Brain pericyte (primary cell): ENCODE measurements around the gene UBXN10.

Experiments
- DNase-seq: peaks from one replicate; pipeline ENCODE4 v3.0.0-alpha.2; 2012; ENCODE audit warnings: low read depth, low spot score

Gene UBXN10

GRCh38 chr1:20185834-20186782 is at the start of gene UBXN10, which contains the start of gene PLA2G2C:
UBXN10 (plus strand) TSS chr1:20186096; CDS start chr1:20190562, 4,466 bp downstream.
PLA2G2C (minus strand) TSS chr1:20186518; CDS start chr1:20177363, 9,155 bp downstream.
- DNase-seq = no peak

GRCh38 chr1:20136249-20136648 is 49.6 kb upstream of the UBXN10 start:
- DNase-seq = no peak

- DNase-seq = no peak
Observed at GRCh38 chr1:20137055-20137454, 48.8 kb upstream of the UBXN10 start.

- no peak for DNase-seq
Observed at GRCh38 chr1:20137604-20138003, 48.3 kb upstream of the UBXN10 start.

- no peak for DNase-seq
Observed at GRCh38 chr1:20138346-20138745, 47.5 kb upstream of the UBXN10 start.

GRCh38 chr1:20138961-20139550 is 46.8 kb upstream of the UBXN10 start, which contains the start of gene PLA2G2F:
PLA2G2F (plus strand) TSS chr1:20139323; CDS start chr1:20139428, 105 bp downstream.
- DNase-seq = no peak

GRCh38 chr1:20139776-20140612 is 45.9 kb upstream of the UBXN10 start:
- DNase-seq = no peak

- no peak for DNase-seq
Observed at GRCh38 chr1:20141001-20141400, 44.9 kb upstream of the UBXN10 start.

- no peak for DNase-seq
Observed at GRCh38 chr1:20141466-20141865, 44.4 kb upstream of the UBXN10 start.

GRCh38 chr1:20142001-20142710 is 43.7 kb upstream of the UBXN10 start:
- no peak for DNase-seq

- no peak for DNase-seq
Observed at GRCh38 chr1:20143318-20143717, 42.6 kb upstream of the UBXN10 start.

- no peak for DNase-seq
Observed at GRCh38 chr1:20143734-20144565, 41.9 kb upstream of the UBXN10 start.

GRCh38 chr1:20147846-20148570 is 37.9 kb upstream of the UBXN10 start:
- no peak for DNase-seq

GRCh38 chr1:20148571-20149500 is 37.1 kb upstream of the UBXN10 start:
- DNase-seq = no peak

- DNase-seq = no peak
Observed at GRCh38 chr1:20149601-20150325, 36.1 kb upstream of the UBXN10 start.

GRCh38 chr1:20150326-20150705 is 35.6 kb upstream of the UBXN10 start:
- no peak for DNase-seq

- DNase-seq = no peak
Observed at GRCh38 chr1:20150969-20151368, 34.9 kb upstream of the UBXN10 start.
